GM19372 (cell line): ENCODE data around the gene ADCY5.

Experiments used
- ATAC-seq: cut with Tn5 transposase; IDR thresholded peaks from one replicate; pipeline ENCODE4 v1.9.1; 2021; ENCODE audit warnings: mild to moderate bottlenecking, low read depth, moderate library complexity; ENCODE audit not compliant: unreplicated experiment

The ADCY5 gene

GRCh38 chr3:123372686-123373473, 76.0 kb downstream of the ADCY5 start:
- no peak for ATAC-seq

GRCh38 chr3:123371859-123372685, 76.8 kb downstream of the ADCY5 start:
- no peak for ATAC-seq

- ATAC-seq, result no peak
Observed at GRCh38 chr3:123371426-123371825, 77.5 kb downstream of the ADCY5 start.

GRCh38 chr3:123370819-123371218, 78.1 kb downstream of the ADCY5 start:
- ATAC-seq, result no peak

- ATAC-seq, result no peak
Observed at GRCh38 chr3:123369085-123369484, 79.8 kb downstream of the ADCY5 start.

- no peak for ATAC-seq
Observed at GRCh38 chr3:123367467-123368154, 81.3 kb downstream of the ADCY5 start.

- ATAC-seq, result no peak
Observed at GRCh38 chr3:123365450-123366143, 83.3 kb downstream of the ADCY5 start.

GRCh38 chr3:123361071-123361470, 87.8 kb downstream of the ADCY5 start:
- ATAC-seq, result no peak

- ATAC-seq, result no peak
Observed at GRCh38 chr3:123357275-123357674, 91.6 kb downstream of the ADCY5 start.

- ATAC-seq, result no peak
Observed at GRCh38 chr3:123353850-123354233, 95.0 kb downstream of the ADCY5 start.

- no peak for ATAC-seq
Observed at GRCh38 chr3:123353227-123353849, 95.6 kb downstream of the ADCY5 start.

- no peak for ATAC-seq
Observed at GRCh38 chr3:123352134-123352554, 96.7 kb downstream of the ADCY5 start.

GRCh38 chr3:123351501-123351900, 97.4 kb downstream of the ADCY5 start:
- no peak for ATAC-seq

GRCh38 chr3:123350971-123351370, 97.9 kb downstream of the ADCY5 start:
- ATAC-seq, result no peak

- ATAC-seq, result no peak
Observed at GRCh38 chr3:123349566-123350435, 99.1 kb downstream of the ADCY5 start.

GRCh38 chr3:123349201-123349535, 99.7 kb downstream of the ADCY5 start:
- ATAC-seq, result no peak

GRCh38 chr3:123348471-123349200, 100.3 kb downstream of the ADCY5 start:
- no peak for ATAC-seq

- no peak for ATAC-seq
Observed at GRCh38 chr3:123347691-123348264, 101.1 kb downstream of the ADCY5 start.
